ENCODE measurements around the gene AKAP9.
"Not testable (repeated sequence)": the region's sequence is repeated elsewhere in the genome, so short reads cannot be mapped to it uniquely, and the experiment has no call there.

AKAP9 gene

DNA sequence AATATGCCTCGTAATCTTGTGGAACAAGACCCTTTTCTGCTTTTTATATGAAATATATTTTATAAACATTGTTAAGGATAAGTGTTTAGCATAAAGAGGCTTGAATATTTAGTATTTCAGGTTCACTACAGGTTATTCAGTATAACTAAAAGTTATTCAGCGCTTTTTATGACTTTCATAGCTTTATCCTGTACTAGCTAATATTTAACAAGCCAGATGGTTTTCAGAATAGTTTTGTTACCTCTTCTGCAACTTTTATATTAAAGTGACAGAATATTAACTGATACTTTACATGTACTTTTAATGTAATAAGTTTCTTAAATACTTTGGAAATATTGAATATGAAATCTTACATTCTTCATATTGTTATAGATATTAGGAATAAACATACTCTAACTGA is 118.2 kb downstream of the AKAP9 start:
- no peak for DNase-seq (ENCODE audit: low read depth in 1 of 2, low spot score in 1 of 2)

DNA sequence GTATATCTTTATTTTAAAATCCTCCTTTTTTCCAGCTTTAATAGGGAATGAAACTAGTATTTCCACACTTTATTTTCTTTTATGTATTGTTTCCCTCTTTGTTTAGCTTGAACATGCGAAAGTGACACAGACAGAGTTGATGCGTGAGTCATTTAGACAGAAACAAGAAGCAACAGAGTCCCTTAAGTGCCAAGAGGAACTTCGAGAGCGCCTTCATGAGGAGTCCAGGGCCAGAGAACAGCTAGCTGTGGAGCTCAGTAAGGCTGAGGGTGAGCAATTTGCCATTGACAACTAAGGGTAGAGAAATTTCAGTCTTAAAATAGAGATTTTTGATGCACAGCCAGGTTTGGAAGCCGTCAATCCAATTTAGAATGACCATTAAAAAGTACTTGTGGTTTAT is 120.5 kb downstream of the AKAP9 start:
- DNase-seq (ENCODE audit: low read depth in 1 of 2, low spot score in 1 of 2), result no peak

DNA sequence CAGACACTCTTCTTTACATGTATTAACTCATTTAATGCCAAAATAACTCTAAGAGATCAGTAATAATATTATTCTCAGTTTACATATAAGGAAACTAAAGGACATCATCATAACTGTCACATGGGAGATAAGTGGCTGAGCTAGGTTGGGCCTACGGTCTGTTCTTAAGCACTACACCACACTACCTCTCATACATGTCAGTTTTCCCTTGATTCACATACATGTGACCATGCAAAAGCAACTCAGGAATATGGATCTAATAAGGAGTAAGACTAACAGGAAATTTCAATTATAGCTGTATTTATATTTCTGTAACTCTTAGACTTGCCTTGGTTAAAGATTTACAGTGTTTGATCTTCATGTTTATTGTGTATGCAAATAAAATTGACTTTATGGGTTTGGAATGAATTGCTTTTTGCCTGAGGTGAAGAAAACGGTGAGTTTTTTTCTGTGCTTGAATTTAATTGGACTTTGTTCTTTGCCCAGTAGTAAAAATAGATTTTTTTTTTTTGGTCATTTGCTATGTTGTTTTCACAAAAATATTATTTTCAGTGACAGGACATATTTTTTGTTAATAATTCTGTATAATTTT is 123.9 kb downstream of the AKAP9 start:
- DNase-seq (ENCODE audit: low read depth in 1 of 2, low spot score in 1 of 2), result no peak

DNA sequence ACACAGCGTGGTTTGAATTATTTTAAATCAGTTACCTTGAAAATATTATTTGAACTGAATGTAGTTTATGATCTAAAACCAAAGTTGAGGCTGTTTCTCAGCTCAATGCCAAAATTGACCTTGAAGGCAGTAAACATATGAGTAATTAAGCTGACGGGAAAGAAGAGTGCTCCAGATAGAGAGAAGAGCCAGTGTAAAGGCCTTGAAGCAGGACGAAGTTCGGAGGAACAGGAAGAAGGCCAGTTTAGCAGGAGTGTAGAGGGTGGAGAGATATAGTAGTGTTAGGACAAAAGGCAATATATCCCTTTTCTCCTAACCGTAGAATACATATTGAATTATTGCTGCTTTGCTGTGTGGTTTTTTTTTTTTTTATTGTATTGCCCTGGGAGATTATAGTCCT is 130.4 kb downstream of the AKAP9 start:
- DNase-seq (ENCODE audit: low read depth in 1 of 2, low spot score in 1 of 2), result no peak

DNA sequence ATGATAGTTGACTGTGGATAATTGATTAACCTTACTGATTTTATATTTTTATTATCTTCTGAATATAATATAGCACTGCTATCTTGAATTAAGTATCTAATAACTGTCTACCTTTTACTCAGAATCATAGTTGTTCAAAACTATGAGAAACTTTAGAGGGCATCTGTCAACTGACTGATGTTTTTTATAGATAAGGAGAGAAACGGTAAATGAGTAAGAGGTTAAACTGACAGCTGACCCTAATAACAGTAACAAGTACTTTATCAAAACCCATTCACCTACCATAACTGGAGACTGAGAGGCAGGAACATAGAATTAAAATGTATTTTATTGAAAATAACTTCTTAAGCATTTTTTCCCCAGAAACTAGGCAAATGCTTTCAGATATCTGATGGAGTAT is 131.5 kb downstream of the AKAP9 start:
- DNase-seq (ENCODE audit: low read depth in 1 of 2, low spot score in 1 of 2), result no peak

DNA sequence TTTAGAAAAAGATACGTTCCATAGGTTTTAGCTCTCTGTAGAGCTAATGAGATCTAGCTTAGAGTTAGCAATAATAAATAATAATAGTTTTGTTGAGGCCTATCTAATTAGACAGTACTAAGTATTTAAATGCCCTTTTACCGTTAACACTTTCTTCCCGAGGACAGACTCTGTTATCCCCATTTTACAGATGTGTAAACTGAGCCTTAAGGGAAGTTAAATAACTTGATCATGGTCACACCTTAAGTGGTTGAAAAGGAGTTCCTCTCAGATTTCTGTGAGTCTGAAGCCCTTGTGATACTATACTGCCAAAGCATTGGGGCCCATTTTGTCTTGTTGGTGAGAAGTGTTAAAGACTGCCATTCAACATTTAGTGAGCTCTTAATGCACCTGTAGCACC is 132.0 kb downstream of the AKAP9 start:
- no peak for DNase-seq (ENCODE audit: low read depth in 1 of 2, low spot score in 1 of 2)

DNA sequence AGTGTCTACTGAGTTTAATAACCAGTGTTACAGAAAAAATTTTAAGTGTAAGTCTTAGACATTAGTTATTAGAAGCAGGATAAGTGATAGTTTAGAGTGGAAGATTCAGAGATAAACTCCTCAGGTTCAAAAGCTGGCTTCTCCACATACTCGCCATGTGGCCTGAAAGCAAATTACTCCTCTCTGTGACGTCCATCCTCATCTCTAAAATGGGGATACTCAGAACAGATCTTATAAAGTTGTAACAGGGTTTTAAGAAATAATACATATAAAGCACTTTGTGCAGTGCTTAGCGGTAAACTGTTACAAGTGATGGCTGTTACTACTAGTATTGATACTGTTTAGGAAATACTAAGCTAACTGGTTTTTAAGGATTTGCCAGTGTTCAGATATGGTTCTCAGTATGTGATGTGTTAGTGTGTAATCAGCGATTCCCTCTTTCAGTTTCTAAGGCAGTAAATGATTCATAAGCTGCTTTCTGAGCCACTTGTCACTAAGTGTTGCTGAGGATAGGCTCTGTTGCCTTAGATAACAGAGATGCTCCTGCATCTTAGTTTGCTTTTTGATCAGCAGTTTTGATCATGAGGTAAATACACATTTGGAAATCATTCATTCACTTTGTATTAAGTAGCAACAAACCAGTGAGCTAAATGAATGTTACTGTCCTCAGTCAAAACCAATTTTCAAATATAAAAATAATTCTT is 134.9 kb downstream of the AKAP9 start:
- DNase-seq (ENCODE audit: low read depth in 1 of 2, low spot score in 1 of 2), result no peak

DNA sequence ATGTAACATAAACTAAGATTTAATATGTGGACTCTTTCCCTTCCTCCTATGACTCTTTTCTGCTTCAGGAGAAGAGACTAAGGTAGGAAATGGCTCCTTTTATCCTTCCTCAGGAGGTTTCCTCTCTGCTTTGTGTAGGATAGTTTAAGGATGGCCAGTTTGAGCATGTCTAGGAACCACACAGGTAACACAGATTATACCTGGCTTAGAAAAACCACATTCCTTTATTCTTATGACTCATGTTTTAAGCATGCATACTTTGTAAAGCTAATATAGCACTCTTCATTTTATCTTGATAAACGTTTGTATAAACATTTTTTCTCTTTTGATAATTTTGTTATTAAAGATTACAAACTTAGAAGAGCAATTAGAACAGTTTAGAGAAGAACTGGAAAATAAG is 135.8 kb downstream of the AKAP9 start:
- no peak for DNase-seq (ENCODE audit: low read depth in 1 of 2, low spot score in 1 of 2)

DNA sequence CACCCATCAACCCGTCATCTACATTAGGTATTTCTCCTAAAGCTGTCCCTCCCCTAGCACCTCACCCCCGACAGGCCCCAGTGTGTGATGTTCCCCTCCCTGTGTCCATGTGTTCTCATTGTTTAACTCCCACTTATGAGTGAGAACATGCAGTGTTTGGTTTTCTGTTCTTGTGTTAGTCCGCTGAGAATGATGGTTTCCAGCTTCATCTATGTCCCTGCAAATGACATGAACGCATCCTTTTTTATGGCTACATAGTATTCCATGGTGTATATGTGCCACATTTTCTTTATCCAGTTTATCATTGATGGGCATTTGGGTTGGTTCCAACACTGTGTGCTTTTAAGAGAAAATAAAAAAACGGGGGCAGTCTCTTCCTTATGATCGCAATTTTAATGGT is 143.3 kb downstream of the AKAP9 start:
- DNase-seq (ENCODE audit: low read depth in 1 of 2, low spot score in 1 of 2), result not testable (repeated sequence)

DNA sequence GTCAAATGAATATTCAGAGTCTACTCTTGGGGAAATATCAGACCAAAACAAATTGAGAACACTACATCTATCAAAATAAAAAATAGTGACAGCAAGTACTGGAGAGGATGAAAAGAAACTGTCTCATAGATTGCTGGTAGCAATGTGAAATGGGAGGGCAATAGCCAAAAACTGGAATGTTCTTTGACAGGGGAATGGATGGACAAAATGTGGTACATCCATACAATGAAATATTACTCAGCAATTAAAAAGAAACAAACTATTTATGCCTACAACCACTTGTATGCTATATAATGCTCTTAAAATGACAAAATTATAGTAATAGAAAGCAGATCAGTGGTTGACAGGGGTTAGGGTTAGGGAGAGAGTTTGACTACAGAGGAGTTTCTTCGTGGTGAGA is 147.6 kb downstream of the AKAP9 start:
- DNase-seq (ENCODE audit: low read depth in 1 of 2, low spot score in 1 of 2), result no peak

DNA sequence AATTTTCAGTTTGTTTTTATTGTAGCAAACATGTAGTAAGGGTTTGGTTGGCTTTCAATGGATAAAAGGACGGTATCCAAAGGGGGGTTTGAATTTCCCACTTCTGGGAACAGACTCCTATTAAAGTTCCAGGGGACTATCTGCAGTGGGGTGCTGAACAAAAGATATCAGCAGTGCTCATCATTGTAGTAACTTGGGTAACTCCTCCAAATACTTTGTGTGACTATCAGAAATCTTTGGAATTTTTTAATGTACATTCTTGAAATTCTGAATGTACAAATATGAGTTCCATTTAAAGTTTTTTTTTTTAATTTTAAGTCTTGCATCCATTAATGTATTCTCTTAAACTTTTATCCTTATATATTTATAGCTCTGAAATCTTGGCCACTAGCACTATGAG is 151.5 kb downstream of the AKAP9 start:
- no peak for DNase-seq (ENCODE audit: low read depth in 1 of 2, low spot score in 1 of 2)

DNA sequence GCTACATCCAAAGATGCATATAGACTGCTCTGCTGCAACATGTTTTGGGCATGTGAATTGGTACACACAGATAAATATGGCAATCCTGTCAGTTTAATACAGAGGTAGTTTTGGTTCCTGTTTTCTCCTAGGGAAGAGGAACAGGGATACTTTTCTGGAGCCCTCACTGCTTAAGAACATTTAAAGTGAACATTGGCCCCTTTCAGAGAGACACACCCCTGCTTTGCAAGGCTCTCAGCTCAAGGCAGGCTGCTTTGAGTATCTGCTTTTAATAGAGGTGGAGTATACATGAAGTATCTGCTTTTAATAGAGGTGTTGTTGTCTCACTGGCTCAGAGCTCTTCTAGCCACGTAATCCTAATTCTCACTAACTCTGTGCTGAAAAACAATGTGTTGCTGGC is 154.7 kb downstream of the AKAP9 start:
- DNase-seq (ENCODE audit: low read depth in 1 of 2, low spot score in 1 of 2), result no peak

DNA sequence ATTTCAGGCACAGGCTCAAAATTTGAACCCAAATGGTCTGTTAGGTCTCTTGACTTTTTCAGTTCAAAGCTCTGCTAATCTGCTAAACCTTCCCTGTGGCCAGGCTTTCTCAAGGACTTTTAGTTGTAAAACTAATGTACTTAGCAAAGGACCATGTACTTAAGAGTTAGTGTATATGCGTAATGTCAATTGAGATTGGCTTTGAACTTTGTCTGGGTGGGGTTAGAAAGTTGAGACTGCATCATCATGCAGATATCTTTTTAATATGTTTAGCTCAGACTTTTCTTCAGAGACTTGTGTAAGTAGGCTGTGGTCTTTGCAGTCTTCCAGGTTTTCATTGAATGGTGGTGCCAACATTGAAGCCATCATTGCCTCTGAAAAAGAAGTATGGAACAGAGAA is 159.9 kb downstream of the AKAP9 start:
- no peak for DNase-seq (ENCODE audit: low read depth in 1 of 2, low spot score in 1 of 2)

DNA sequence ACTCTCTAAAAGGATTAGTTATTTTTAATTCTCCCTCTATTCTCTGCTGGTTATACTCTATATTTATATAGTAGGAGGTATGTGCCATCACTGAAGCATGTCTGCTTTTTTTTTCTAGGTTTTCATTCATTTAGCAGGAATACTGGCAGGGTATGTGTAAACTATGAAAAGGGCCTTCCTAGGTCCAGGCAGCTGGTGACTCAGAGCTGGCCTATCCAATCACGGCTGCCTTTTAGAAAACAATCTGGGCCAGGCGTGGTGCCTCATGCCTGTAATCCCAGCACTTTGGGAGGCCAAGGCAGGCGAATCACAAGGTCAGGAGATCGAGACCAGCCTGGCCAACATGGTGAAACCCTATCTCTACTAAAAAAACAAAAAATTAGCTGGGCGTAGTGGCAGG is 162.2 kb downstream of the AKAP9 start:
- DNase-seq (ENCODE audit: low read depth in 1 of 2, low spot score in 1 of 2), result not testable (repeated sequence)

DNA sequence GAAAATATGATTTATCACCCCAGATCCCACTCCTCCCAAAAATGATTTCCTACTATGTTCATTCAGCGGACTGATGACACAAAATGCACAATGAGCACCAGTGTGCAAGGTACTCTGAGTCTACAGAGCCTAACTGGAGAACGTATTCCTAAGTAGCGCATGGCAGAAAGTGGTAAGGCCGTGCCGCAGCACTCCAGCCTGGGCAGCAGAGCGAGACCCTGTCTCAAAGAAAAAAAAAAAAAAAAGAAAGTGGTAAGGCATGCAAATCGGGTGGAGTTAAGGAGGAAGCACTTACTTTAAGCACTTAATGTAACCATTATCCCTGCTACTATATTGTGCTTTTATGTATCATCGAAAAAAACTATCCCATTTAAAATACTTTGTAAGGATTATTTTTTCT is 168.2 kb downstream of the AKAP9 start:
- DNase-seq (ENCODE audit: low read depth in 1 of 2, low spot score in 1 of 2), result no peak

DNA sequence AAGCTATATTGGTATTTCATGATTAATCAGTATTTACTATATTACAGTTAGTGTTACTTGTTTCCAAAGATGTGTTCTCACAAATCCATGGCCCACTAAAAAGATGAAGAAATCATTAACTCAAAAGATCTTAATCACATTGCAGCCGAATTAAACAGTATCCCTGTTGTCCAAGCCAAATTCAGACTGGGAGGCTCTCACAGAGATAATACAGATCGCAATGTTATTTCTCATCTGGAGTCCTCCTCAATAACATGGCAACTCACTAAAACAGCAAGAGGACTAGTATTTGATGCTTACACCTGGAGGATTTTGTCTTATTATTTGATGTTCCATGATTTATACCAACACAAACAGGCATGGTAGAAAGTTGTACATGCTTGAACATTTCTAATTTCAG is 170.2 kb downstream of the AKAP9 start:
- DNase-seq (ENCODE audit: low read depth in 1 of 2, low spot score in 1 of 2), result no peak

DNA sequence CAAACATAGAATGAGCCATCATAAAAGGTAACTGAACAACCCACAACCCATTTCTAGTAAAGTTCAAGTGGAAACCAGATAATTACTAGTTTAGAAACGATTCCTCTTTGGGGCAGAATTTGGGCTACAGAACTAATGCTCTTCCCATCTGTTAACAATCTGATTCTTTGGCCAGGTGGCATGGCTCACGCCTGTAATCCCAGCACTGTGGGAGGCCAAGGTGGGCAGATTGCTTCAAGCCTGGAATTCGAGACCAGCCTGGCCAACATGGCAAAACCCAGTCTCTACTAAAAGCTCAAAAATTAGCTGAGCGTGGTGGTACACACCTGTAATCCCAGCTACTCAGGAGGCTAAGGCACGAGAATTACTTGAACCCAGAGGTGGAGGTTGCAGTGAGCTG is 175.2 kb downstream of the AKAP9 start:
- no peak for DNase-seq (ENCODE audit: low read depth in 1 of 2, low spot score in 1 of 2)

DNA sequence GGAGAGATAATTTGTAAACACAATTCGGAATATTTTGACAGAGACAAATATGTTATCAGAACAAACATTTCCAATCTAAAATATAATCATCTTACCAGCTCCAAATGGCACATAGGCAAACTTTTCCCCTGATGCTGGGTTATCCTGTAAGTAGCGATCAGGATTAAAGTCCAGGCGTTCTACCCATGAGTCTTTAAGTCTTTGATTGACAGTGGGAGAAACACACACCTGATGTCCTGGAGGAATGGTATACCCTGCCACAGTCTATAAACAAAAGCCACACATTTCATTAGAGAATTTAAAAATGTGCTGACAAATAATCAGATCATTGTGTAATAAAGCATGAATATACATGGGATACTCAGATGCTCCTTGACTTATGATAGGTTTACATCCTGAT is 176.3 kb downstream of the AKAP9 start:
- no peak for DNase-seq (ENCODE audit: low read depth in 1 of 2, low spot score in 1 of 2)

DNA sequence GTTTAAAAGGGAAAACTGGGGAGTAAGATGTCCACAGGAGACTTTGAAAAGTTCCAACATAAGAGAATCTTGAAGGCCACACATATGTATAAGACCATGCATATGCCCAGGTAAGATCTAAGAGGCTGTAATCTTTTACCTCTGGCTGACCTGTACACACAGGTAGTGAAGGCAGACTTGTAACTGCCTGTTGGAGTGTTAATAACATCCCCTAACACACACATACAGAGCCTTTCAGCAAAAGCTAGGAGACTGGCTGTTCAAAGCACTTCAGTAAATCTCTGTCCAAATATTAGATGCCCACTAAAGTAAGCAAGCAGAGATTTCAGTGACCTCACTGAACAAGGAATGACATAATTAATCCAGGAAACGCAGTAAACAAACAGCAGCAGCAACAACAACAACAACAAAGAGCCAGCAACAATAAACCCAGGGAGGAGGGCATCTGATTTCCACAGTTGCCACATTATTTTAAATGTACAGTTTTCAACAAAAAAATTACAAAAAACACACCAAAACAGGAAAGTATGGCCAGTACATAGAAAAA is 178.6 kb downstream of the AKAP9 start:
- DNase-seq (ENCODE audit: low read depth in 1 of 2, low spot score in 1 of 2), result no peak

DNA sequence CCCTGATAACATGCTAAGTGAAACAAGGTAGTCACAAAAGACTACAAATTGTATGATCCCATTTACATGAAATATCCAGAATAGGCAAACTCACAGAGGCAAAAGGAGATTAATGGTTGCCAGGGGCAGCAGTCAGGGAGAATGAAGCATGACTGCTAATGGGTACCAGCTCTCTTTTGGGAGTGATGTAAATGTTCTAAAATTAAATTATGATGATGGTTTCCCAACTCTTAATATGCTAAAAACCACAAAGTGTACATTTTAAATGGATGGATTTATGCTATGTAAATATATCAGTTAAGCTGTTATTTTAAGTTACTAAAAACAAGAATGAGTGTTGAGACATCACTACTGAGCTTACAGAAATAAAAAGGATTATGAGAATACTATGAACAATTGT is 181.0 kb downstream of the AKAP9 start:
- no peak for DNase-seq (ENCODE audit: low read depth in 1 of 2, low spot score in 1 of 2)

DNA sequence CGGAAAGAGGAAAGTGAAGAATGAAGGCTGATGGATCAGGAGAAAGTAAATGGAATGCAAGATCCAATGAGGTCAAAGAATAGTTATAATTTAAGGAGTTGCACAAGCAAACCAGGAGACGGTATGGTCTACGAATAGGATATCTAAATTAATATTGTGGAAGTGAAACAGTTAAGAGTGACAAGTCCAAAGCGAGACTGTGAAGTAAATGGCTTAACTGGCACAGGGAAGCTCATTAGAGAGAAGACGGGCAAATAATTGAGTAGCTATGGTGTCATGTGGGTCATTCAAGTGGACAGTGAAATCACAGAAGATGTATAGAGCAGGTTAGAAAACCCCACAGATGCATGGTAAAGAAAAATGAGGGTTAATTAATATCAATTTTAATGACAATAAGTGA is 190.4 kb downstream of the AKAP9 start:
- DNase-seq (ENCODE audit: low read depth in 1 of 2, low spot score in 1 of 2), result no peak

DNA sequence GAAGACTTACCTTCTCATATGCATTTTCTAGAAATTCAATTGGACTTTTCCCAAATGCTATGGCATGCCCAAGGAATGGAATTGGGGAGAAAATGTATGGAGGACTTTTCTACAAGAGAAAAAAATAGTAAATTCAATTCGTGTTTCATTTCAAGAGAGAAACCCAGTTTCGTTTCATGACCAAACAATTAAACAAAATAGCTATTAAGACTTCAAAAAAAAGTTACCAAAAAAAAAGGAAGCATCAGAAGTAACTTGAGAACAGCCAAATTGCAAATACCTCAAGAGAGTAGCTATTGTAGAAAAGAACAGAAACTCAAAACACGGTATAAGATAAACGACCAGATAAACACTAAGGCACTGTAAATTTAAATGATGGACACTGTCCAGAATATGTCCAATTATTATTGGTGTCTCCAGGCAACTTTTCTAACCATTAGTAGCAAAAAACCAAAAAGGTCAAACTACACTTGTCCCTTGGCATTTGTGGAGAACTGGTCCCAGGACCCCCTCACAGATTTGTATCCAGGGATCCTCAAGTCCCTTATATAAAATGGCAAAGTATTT is 191.2 kb downstream of the AKAP9 start:
- DNase-seq (ENCODE audit: low read depth in 1 of 2, low spot score in 1 of 2), result no peak

Data from stimulated activated CD4-positive, alpha-beta T cell treated with anti-CD3 and anti-CD28 coated beads, Interleukin-15, amount 100 ng/mL, for 1 hour (primary cell).